CD14-positive monocyte (primary cell): Measurements from ENCODE around the gene FBL. TPM values are rescaled to one million over a fixed set of nuclear protein-coding genes. Genes with fewer than 3 reads are reported as not detected.

Experiments used
- DNase-seq, 3 donors: peaks; one replicate each; pipeline ENCODE4 v3.0.0-alpha.2; 2011 to 2022
- H2AFZ ChIP-seq: 2 replicates; pipeline ENCODE4 v1.6.0; 2012; ENCODE audit warnings: mild to moderate bottlenecking, low read depth, low read length, inconsistent platforms; ENCODE audit not compliant: insufficient read depth, poor library complexity, severe bottlenecking
- H3K27ac ChIP-seq, 2 donors: 1 replicate in 1 of 2; 2 replicates in 1 of 2; pipeline ENCODE4 v1.5.1; 2012 to 2013; ENCODE audit warnings: low read length in 2 of 2, control low read depth in 1 of 2, inconsistent platforms in 1 of 2, low read depth in 1 of 2, mild to moderate bottlenecking in 1 of 2
- H3K27me3 ChIP-seq, 2 donors: one replicate each; pipeline versions ENCODE4 v1.6.0 to v1.6.1; 2011 to 2013; ENCODE audit warnings: low read length in 2 of 2; ENCODE audit not compliant: control insufficient read depth in 2 of 2, insufficient read depth in 2 of 2
- H3K36me3 ChIP-seq, 2 donors: replicated peaks in 1 of 2; 1 replicate in 1 of 2; 2 replicates in 1 of 2; pipeline versions ENCODE4 v1.5.1 to v1.6.1; 2012 to 2013; ENCODE audit warnings: low read length in 2 of 2, control low read depth in 1 of 2, inconsistent platforms in 1 of 2, mild to moderate bottlenecking in 1 of 2; ENCODE audit not compliant: insufficient read depth in 2 of 2, control insufficient read depth in 1 of 2
- H3K4me1 ChIP-seq, 2 donors: 1 replicate in 1 of 2; 2 replicates in 1 of 2; pipeline versions ENCODE4 v1.5.1 to v1.6.1; 2012 to 2013; ENCODE audit warnings: low read length in 2 of 2, control low read depth in 1 of 2, inconsistent platforms in 1 of 2, mild to moderate bottlenecking in 1 of 2, moderate library complexity in 1 of 2; ENCODE audit not compliant: insufficient read depth in 2 of 2, control insufficient read depth in 1 of 2
- H3K4me2 ChIP-seq: replicated peaks from 2 replicates; pipeline ENCODE3; 2012; ENCODE audit warnings: low read length, moderate library complexity, mild to moderate bottlenecking; ENCODE audit not compliant: poor library complexity, severe bottlenecking; ENCODE audit errors: extremely low read depth
- H3K4me3 ChIP-seq, 3 experiments: fragments of 200-600 bp in 1 of 3; sonication (generic) in 1 of 3; replicated peaks in 1 of 3; 1 replicate in 2 of 3; 2 replicates in 1 of 3; pipeline ENCODE4 v1.5.1; 2011 to 2013; ENCODE audit warnings: low read length in 3 of 3, mild to moderate bottlenecking in 3 of 3, control low read depth in 2 of 3, low read depth in 2 of 3, inconsistent platforms in 1 of 3, moderate library complexity in 1 of 3
- H3K79me2 ChIP-seq: 2 replicates; pipeline ENCODE4 v1.6.0; 2012; ENCODE audit warnings: mild to moderate bottlenecking, control low read depth, inconsistent platforms, low read length, moderate library complexity; ENCODE audit not compliant: insufficient read depth
- H3K9ac ChIP-seq: 2 replicates; pipeline ENCODE4 v1.6.0; 2017; ENCODE audit warnings: low read length, mild to moderate bottlenecking; ENCODE audit not compliant: insufficient read depth, poor library complexity, severe bottlenecking
- H3K9me3 ChIP-seq, 2 donors: replicated peaks in 1 of 2; 1 replicate in 1 of 2; 2 replicates in 1 of 2; pipeline versions ENCODE4 v1.5.1 to v1.6.1; 2012 to 2013; ENCODE audit warnings: low read length in 2 of 2, control low read depth in 1 of 2; ENCODE audit not compliant: control insufficient read depth in 1 of 2, insufficient read depth in 1 of 2
- H4K20me1 ChIP-seq: 2 replicates; pipeline ENCODE4 v1.6.0; 2012; ENCODE audit warnings: mild to moderate bottlenecking, low read length, control low read depth, moderate library complexity; ENCODE audit not compliant: insufficient read depth
- H3K27ac Mint-ChIP-seq, 7 donors: one replicate each; pipeline ENCODE4 v1.8.0; 2020; ENCODE audit warnings: mild to moderate bottlenecking in 7 of 7, mixed read lengths in 7 of 7, moderate library complexity in 6 of 7, inconsistent platforms in 2 of 7
- H3K27me3 Mint-ChIP-seq, 3 donors: one replicate each; pipeline ENCODE4 v1.8.0; 2021 to 2022; ENCODE audit warnings: low read depth in 3 of 3, mild to moderate bottlenecking in 3 of 3, mixed read lengths in 3 of 3, moderate library complexity in 3 of 3, inconsistent platforms in 1 of 3
- H3K36me3 Mint-ChIP-seq, 2 donors: one replicate each; pipeline ENCODE4 v1.8.0; 2020; ENCODE audit warnings: mixed read lengths in 2 of 2, inconsistent platforms in 1 of 2, mild to moderate bottlenecking in 1 of 2
- H3K4me1 Mint-ChIP-seq: one replicate; pipeline ENCODE4 v1.8.0; 2020; ENCODE audit warnings: mild to moderate bottlenecking, mixed read lengths
- H3K4me3 Mint-ChIP-seq, 2 donors: one replicate each; pipeline ENCODE4 v1.8.0; 2020; ENCODE audit warnings: mild to moderate bottlenecking in 2 of 2, mixed read lengths in 2 of 2, moderate library complexity in 1 of 2
- H3K9me3 Mint-ChIP-seq, 7 donors: one replicate each; pipeline ENCODE4 v1.8.0; 2020 to 2022; ENCODE audit warnings: mixed read lengths in 7 of 7, mild to moderate bottlenecking in 6 of 7, moderate library complexity in 6 of 7, inconsistent platforms in 2 of 7
- CTCF ChIP-seq: fragments of 200-600 bp; IDR thresholded peaks from one replicate; pipeline ENCODE4 v1.8.0; 2022; ENCODE audit warnings: antibody characterized with exemption, mild to moderate bottlenecking
- WGBS: methylation state at CpG from one replicate; pipeline ENCODE4 v1.1.5; 2013; ENCODE audit warnings: missing lambda C conversion rate; ENCODE audit not compliant: insufficient coverage; 5-methylcytosine and 5-hydroxymethylcytosine counted together
- intact Hi-C, 2 donors: fragments of 100-400 bp; cut with micrococcal nuclease; formaldehyde crosslinking; loops; one replicate each; pipeline versions ENCODE4 v1.15.0 to v1.15.1; 2023
- polyA plus RNA-seq, 3 donors: library from polyadenylated mRNA; depleted of rRNA in 1 of 3; unstranded in 2 of 3; stranded (reverse) in 1 of 3; fragments of 300-500 nt in 2 of 3; fragments of >200 nt in 1 of 3; fragmentation: Illumina TruSeq in 2 of 3; gene quantifications; 1 replicate in 2 of 3; 2 replicates in 1 of 3; pipeline ENCODE4 v1.2.3, GENCODE V29; 2012 to 2021

Gene FBL
- polyA plus RNA-seq, 3 donors = 57.1 to 157 (median 60.3) TPM

- no peaks in the 10 kb centered on the region for H3K9me3 ChIP-seq
- H4K20me1 ChIP-seq = peaks cover 13% of the 10 kb centered on the region
- no peak overlapping the region for H3K9ac ChIP-seq
- H3K4me3 ChIP-seq = no peak overlapping the region
- H3K4me1 ChIP-seq = peaks cover 13 to 19% of the 10 kb centered on the region in 2 donors
- no peak overlapping the region for H2AFZ ChIP-seq
- Mint-ChIP-seq H3K4me3 (no peak overlapping the region), H3K27ac (peak overlapping the region in 2 of 7 donors; percentile 29 to 36), H3K27me3 (no peaks in the 10 kb centered on the region), H3K9me3 (peaks cover 0 to 1% (median 0%) of the 10 kb centered on the region in 7 donors), H3K36me3 (peaks cover 38 to 43% of the 10 kb centered on the region in 2 donors), H3K4me1 (peaks cover 31% of the 10 kb centered on the region)
- peaks cover 45 to 52% of the 10 kb centered on the region in 2 donors for H3K36me3 ChIP-seq
- no peak for DNase-seq
- no peak for TF ChIP-seq CTCF
- peaks cover 53% of the 10 kb centered on the region for H3K79me2 ChIP-seq
- no peaks in the 10 kb centered on the region for H3K27me3 ChIP-seq
- H3K4me2 ChIP-seq = no peak overlapping the region
- no peak overlapping the region for H3K27ac ChIP-seq
- intact Hi-C loops = loop anchor here in 1 of 2 donors (5.0 kb wide), 1 partner anchor 48 kb away; no protein-coding TSS in a partner anchor
- whole genome bisulfite sequencing = 99% methylated on average over 15 of the region's 17 CpGs
Observed at GRCh38 chr19:39840492-39840891, 5.7 kb downstream of the FBL start.

- Mint-ChIP-seq H3K9me3 (peaks cover 0 to 1% (median 0%) of the 10 kb centered on the region in 7 donors), H3K27ac (peak overlapping the region in 2 of 7 donors; percentile 36 to 43), H3K4me3 (no peak overlapping the region), H3K4me1 (peaks cover 24% of the 10 kb centered on the region), H3K36me3 (peaks cover 38 to 46% of the 10 kb centered on the region in 2 donors), H3K27me3 (no peaks in the 10 kb centered on the region)
- Histone ChIP-seq H3K79me2 (peaks cover 47% of the 10 kb centered on the region), H2AFZ (no peak overlapping the region), H3K4me3 (no peak overlapping the region), H3K4me1 (peaks cover 6 to 12% of the 10 kb centered on the region in 2 donors), H3K9ac (no peak overlapping the region), H3K27ac (peak overlapping the region in 1 of 2 donors; percentile 0), H3K9me3 (no peaks in the 10 kb centered on the region), H4K20me1 (peaks cover 13% of the 10 kb centered on the region), H3K4me2 (no peak overlapping the region), H3K27me3 (no peaks in the 10 kb centered on the region), H3K36me3 (peaks cover 47 to 57% of the 10 kb centered on the region in 2 donors)
- no peak for TF ChIP-seq CTCF
- 94% methylated on average over 6 of the region's 13 CpGs for WGBS
- intact Hi-C loops = loop anchor here (5.0 to 10.0 kb wide), 2 partner anchors 48 to 495 kb away; partner anchors contain the start of gene SAMD4B (in 1 of the 2)
- DNase-seq = no peak
Observed at GRCh38 chr19:39839678-39840327, 6.4 kb downstream of the FBL start.
